IgD-negative memory B cell (primary cell): ENCODE data around the gene RNFT2. TPM values are rescaled to one million over a fixed set of nuclear protein-coding genes. Genes with fewer than 3 reads are reported as not detected.
A peak's percentile ranks its signal among the peaks of the same experiment; 100 is the strongest.

ENCODE experiments used
- H3K27ac Mint-ChIP-seq, 3 donors: one replicate each; pipeline ENCODE4 v1.8.0; 2020 to 2022; ENCODE audit warnings: mild to moderate bottlenecking in 3 of 3, mixed read lengths in 3 of 3, moderate library complexity in 1 of 3
- H3K27me3 Mint-ChIP-seq: one replicate; pipeline ENCODE4 v1.8.0; 2021; ENCODE audit warnings: mixed read lengths
- H3K36me3 Mint-ChIP-seq: one replicate; pipeline ENCODE4 v1.8.0; 2020; ENCODE audit warnings: mild to moderate bottlenecking, mixed read lengths
- H3K4me1 Mint-ChIP-seq, 3 donors: one replicate each; pipeline ENCODE4 v1.8.0; 2020 to 2022; ENCODE audit warnings: mixed read lengths in 3 of 3, mild to moderate bottlenecking in 1 of 3
- H3K4me3 Mint-ChIP-seq, 4 donors: one replicate each; pipeline ENCODE4 v1.8.0; 2020 to 2022; ENCODE audit warnings: mild to moderate bottlenecking in 4 of 4, mixed read lengths in 4 of 4, moderate library complexity in 3 of 4
- H3K9me3 Mint-ChIP-seq, 3 donors: one replicate each; pipeline ENCODE4 v1.8.0; 2020 to 2021; ENCODE audit warnings: mixed read lengths in 3 of 3, mild to moderate bottlenecking in 1 of 3
- polyA plus RNA-seq: library from polyadenylated mRNA; unstranded; fragments of 300-500 nt; fragmentation: Illumina TruSeq; gene quantifications from one replicate; pipeline ENCODE4 v1.2.3, GENCODE V29; 2021

The RNFT2 gene, protein sequence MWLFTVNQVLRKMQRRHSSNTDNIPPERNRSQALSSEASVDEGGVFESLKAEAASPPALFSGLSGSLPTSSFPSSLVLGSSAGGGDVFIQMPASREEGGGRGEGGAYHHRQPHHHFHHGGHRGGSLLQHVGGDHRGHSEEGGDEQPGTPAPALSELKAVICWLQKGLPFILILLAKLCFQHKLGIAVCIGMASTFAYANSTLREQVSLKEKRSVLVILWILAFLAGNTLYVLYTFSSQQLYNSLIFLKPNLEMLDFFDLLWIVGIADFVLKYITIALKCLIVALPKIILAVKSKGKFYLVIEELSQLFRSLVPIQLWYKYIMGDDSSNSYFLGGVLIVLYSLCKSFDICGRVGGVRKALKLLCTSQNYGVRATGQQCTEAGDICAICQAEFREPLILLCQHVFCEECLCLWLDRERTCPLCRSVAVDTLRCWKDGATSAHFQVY
- polyA plus RNA-seq = 3.3 TPM

- Mint-ChIP-seq H3K27ac (peak within 1 kb of the TSS; percentile 90 to 93 (median 90)), H3K4me1 (peaks cover 22 to 33% (median 27%) of the 10 kb centered on the region in 3 donors), H3K36me3 (peaks cover 7% of the 10 kb centered on the region), H3K4me3 (peak within 1 kb of the TSS; percentile 95 to 99 (median 97)), H3K27me3 (peaks cover 1% of the 10 kb centered on the region), H3K9me3 (no peaks in the 10 kb centered on the region)
Observed at GRCh38 chr12:116737774-116738657, at the start of gene RNFT2, which contains the start of gene SPRING1. Gene RNFT2, plus strand, starts transcription at chr12:116738315. Its CDS starts 2,183 bp downstream, at chr12:116740498. Gene SPRING1, minus strand, starts transcription at chr12:116738069. Its CDS starts 169 bp downstream, at chr12:116737900.

DNA sequence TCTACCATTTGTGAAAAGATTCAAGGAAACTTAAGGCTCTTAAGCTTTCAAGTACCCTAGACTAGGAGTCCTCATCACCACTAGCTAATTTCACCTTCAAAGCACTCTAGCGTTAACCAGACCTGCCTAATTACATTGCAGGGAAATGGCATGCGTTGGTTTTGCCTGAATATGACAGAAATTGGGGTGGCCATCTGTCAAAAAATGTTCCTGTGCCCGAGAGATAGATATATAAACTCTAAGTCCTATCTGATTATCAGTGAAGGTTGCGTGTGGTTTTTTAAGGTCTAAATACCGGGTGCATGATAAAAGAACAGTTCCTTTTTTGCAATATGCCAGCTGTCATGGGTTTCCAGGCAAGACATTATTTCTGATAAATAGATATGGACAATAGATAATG lies 48.6 kb upstream of the RNFT2 start:
- H3K9me3 Mint-ChIP-seq = no peaks in the 10 kb centered on the region
- no peaks in the 10 kb centered on the region for H3K36me3 Mint-ChIP-seq
- H3K4me3 Mint-ChIP-seq = no peak overlapping the region
- peaks cover 29% of the 10 kb centered on the region for H3K27me3 Mint-ChIP-seq
- H3K27ac Mint-ChIP-seq = no peak overlapping the region
- peaks cover 16 to 21% (median 20%) of the 10 kb centered on the region in 3 donors for H3K4me1 Mint-ChIP-seq

DNA sequence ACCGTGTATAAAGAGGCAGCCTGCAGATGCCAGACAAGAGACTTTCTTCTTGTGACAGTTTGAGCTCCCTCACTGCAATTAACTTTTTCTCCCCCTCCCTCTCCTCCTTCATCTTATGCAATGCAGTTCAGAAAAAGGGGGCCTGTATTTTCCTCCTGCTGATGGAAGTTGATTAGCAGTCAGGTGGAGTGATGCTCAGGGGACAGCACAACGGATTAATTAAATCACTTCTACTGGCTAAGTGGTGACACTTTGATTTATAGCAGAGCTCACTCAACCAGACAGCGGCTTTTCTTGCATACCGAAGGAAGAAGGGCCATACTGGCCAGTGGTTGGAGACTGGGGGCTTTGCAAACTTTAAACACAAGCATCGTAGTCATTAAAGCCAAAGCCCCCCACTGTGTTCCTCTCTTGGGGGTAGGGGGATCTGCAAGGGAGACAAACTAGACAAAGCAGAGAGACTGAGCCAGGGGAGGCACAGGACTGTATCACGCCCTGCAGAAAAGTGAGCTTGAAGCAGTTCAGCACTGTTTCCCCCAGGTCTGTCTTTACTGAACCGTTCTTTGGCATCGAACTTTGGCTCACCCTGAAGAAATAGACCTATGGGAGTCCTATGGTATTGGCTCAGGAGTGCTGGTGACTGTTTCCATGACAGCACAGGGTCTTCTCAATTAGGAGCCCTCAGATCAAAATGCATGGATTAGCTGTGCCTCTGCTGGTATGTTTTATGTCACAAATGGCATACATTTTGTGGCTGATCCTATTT lies 48.0 kb upstream of the RNFT2 start:
- Mint-ChIP-seq H3K27ac (no peak overlapping the region), H3K36me3 (no peaks in the 10 kb centered on the region), H3K4me1 (peaks cover 17 to 26% (median 25%) of the 10 kb centered on the region in 3 donors), H3K27me3 (peaks cover 35% of the 10 kb centered on the region), H3K9me3 (no peaks in the 10 kb centered on the region), H3K4me3 (no peak overlapping the region)

DNA sequence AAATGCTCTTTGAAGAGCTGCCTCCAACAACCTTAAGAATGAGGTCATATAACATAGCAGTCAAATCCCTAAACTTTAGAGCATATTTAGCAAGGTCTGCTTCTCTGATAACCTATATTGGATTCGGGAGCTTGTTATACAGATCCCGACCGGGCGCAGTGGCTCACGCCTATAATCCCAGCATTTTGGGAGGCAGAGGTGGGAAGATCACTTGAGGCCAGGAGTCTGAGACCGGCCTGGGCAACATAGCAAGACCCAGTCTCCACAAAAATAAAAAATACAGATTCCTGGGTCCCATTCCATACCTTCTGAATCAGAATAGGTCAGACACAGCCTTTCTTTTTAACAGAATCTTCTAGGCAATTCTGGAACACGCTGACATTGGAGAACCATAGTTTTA lies 46.9 kb upstream of the RNFT2 start:
- no peaks in the 10 kb centered on the region for H3K9me3 Mint-ChIP-seq
- H3K4me1 Mint-ChIP-seq = peaks cover 25 to 33% (median 31%) of the 10 kb centered on the region in 3 donors
- H3K36me3 Mint-ChIP-seq = no peaks in the 10 kb centered on the region
- H3K4me3 Mint-ChIP-seq = no peak overlapping the region
- peaks cover 44% of the 10 kb centered on the region for H3K27me3 Mint-ChIP-seq
- H3K27ac Mint-ChIP-seq = no peak overlapping the region

- peaks cover 48% of the 10 kb centered on the region for H3K27me3 Mint-ChIP-seq
- no peaks in the 10 kb centered on the region for H3K36me3 Mint-ChIP-seq
- H3K4me1 Mint-ChIP-seq = peaks cover 27 to 34% (median 34%) of the 10 kb centered on the region in 3 donors
Observed at GRCh38 chr12:116691636-116692035, 46.5 kb upstream of the RNFT2 start.

GRCh38 chr12:116692605-116693004 lies 45.5 kb upstream of the RNFT2 start:
- H3K36me3 Mint-ChIP-seq = no peaks in the 10 kb centered on the region
- peak overlapping the region in 1 of 4 donors; percentile 87 for H3K4me3 Mint-ChIP-seq
- no peak overlapping the region for H3K27ac Mint-ChIP-seq
- peaks cover 49% of the 10 kb centered on the region for H3K27me3 Mint-ChIP-seq
- peaks cover 25 to 34% (median 34%) of the 10 kb centered on the region in 3 donors for H3K4me1 Mint-ChIP-seq
- H3K9me3 Mint-ChIP-seq = no peaks in the 10 kb centered on the region

More at GRCh38 chr12:116691636-116692035, 46.5 kb upstream of the RNFT2 start:
- Mint-ChIP-seq H3K4me3 (no peak overlapping the region), H3K9me3 (no peaks in the 10 kb centered on the region), H3K27ac (peak overlapping the region in 1 of 3 donors; percentile 1)

DNA sequence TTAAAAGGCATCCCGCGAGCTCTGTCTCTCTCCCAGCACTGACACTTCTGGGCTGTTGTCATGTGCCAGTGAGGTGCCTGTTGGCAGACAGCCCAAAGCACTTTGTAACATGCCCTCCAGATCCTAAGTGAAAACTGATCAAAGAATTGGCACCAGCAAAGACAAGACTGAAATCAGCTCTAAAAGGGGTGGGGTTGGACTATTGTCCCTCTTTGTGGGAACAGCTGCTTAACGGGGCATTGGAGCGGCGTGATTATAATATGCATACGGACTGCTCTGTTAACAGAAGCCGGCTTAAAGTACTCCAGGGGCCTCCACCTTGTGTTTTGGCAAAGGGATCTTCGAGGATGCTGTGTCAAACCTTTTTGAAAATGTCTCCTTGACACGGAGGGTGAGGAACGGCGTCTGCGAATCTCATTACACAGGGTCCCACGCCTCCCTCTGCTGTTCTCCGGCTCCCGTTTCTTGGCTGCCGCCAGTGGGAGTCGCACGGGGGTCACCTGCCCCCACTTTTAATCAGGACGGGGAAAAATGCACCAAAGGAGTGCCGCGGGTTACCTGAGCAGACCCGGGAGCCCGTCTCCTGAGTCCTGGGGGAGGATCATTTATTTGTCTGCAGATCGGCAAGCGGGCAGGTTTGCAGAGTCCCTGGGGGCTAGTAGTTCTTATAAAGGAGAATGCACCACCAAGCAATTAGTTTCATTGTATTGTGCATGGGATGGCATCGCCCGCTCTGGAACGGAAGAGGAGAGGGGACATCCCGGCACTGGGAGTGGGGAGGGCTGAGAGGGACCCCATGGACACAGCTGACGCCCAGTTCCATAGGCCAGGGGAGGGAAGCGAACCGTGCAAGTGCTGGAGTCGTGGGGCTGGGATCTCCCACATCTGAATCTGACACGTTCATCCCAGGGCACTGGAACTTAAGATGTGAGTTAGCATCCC lies 44.6 kb upstream of the RNFT2 start:
- H3K36me3 Mint-ChIP-seq = no peaks in the 10 kb centered on the region
- H3K27ac Mint-ChIP-seq = no peak overlapping the region
- H3K27me3 Mint-ChIP-seq = peaks cover 51% of the 10 kb centered on the region
- H3K9me3 Mint-ChIP-seq = no peaks in the 10 kb centered on the region
- H3K4me3 Mint-ChIP-seq = peak overlapping the region; percentile 3 to 87 (median 80)
- H3K4me1 Mint-ChIP-seq = peaks cover 25 to 34% (median 34%) of the 10 kb centered on the region in 3 donors

GRCh38 chr12:116694653-116695463 lies 43.3 kb upstream of the RNFT2 start:
- peaks cover 25 to 34% (median 34%) of the 10 kb centered on the region in 3 donors for H3K4me1 Mint-ChIP-seq
- peaks cover 51% of the 10 kb centered on the region for H3K27me3 Mint-ChIP-seq
- no peaks in the 10 kb centered on the region for H3K9me3 Mint-ChIP-seq
- no peak overlapping the region for H3K27ac Mint-ChIP-seq
- peak overlapping the region in 2 of 4 donors; percentile 84 to 85 for H3K4me3 Mint-ChIP-seq
- H3K36me3 Mint-ChIP-seq = no peaks in the 10 kb centered on the region

DNA sequence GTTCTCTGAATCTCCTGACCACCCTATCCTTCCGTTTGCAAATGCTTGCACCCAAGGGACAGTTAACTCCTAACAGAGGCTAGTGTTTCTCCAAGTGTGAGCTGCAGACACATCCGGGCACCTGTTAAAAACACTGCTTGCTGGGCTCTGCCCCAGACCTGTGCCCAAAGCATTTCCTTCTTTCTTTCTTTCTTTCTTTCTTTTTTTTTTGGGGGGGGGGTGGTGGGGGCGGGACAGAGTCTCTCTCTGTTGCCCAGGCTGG lies 42.7 kb upstream of the RNFT2 start:
- Mint-ChIP-seq H3K4me3 (peak overlapping the region in 2 of 4 donors; percentile 81 to 85), H3K4me1 (peaks cover 25 to 34% (median 34%) of the 10 kb centered on the region in 3 donors), H3K36me3 (no peaks in the 10 kb centered on the region), H3K27ac (no peak overlapping the region), H3K27me3 (peaks cover 48% of the 10 kb centered on the region), H3K9me3 (no peaks in the 10 kb centered on the region)

- no peak overlapping the region for H3K27ac Mint-ChIP-seq
- H3K27me3 Mint-ChIP-seq = peaks cover 41% of the 10 kb centered on the region
- no peaks in the 10 kb centered on the region for H3K36me3 Mint-ChIP-seq
Observed at GRCh38 chr12:116697305-116697704, 40.8 kb upstream of the RNFT2 start.

GRCh38 chr12:116697716-116698115 lies 40.4 kb upstream of the RNFT2 start:
- H3K27me3 Mint-ChIP-seq = peaks cover 37% of the 10 kb centered on the region
- peaks cover 23 to 31% (median 26%) of the 10 kb centered on the region in 3 donors for H3K4me1 Mint-ChIP-seq
- no peak overlapping the region for H3K4me3 Mint-ChIP-seq
- H3K36me3 Mint-ChIP-seq = no peaks in the 10 kb centered on the region
- H3K9me3 Mint-ChIP-seq = peaks cover 0 to 3% (median 0%) of the 10 kb centered on the region in 3 donors
- H3K27ac Mint-ChIP-seq = no peak overlapping the region

More at GRCh38 chr12:116697305-116697704, 40.8 kb upstream of the RNFT2 start:
- H3K4me1 Mint-ChIP-seq = peaks cover 25 to 33% (median 29%) of the 10 kb centered on the region in 3 donors
- H3K9me3 Mint-ChIP-seq = peaks cover 0 to 3% (median 0%) of the 10 kb centered on the region in 3 donors
- H3K4me3 Mint-ChIP-seq = no peak overlapping the region

DNA sequence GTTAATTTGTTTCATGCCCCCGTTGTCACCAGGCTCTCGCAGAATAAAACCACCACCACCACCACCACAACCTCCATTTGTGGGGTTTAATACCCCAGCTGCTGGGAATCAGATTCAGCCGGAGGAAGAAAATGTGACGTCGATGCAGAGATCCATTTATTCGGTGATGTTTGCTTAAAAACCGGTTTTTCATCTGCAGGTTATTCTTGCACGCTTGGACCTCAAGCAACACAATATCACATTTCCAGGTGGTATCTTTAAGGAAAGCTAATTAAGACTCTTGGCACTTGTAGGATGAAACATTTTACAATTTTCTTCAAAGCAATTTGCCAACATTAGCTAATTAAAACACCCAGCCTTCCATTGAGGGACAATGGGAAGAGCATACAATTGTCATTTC lies 40.0 kb upstream of the RNFT2 start:
- Mint-ChIP-seq H3K27ac (no peak overlapping the region), H3K36me3 (no peaks in the 10 kb centered on the region)

GRCh38 chr12:116698554-116699075 lies 39.5 kb upstream of the RNFT2 start:
- Mint-ChIP-seq H3K4me3 (no peak overlapping the region), H3K4me1 (peaks cover 19 to 25% (median 22%) of the 10 kb centered on the region in 3 donors), H3K36me3 (peaks cover 2% of the 10 kb centered on the region), H3K27me3 (peaks cover 32% of the 10 kb centered on the region), H3K9me3 (peaks cover 0 to 3% (median 0%) of the 10 kb centered on the region in 3 donors), H3K27ac (no peak overlapping the region)

More for the DNA sequence above, 40.0 kb upstream of the RNFT2 start:
- H3K4me1 Mint-ChIP-seq = peaks cover 20 to 27% (median 23%) of the 10 kb centered on the region in 3 donors
- H3K4me3 Mint-ChIP-seq = no peak overlapping the region
- H3K27me3 Mint-ChIP-seq = peaks cover 35% of the 10 kb centered on the region
- H3K9me3 Mint-ChIP-seq = peaks cover 0 to 3% (median 0%) of the 10 kb centered on the region in 3 donors
